Prostate gland (tissue), 2 donors: ENCODE data around the gene TXNL4A.

ENCODE experiments used
- POLR2A ChIP-seq: fragments of 450-650 bp; IDR thresholded peaks from one replicate; pipeline ENCODE4 v1.6.1; 2016; ENCODE audit warnings: antibody characterized with exemption, mild to moderate bottlenecking
- POLR2AphosphoS5 ChIP-seq: sonication (generic); formaldehyde crosslinking; IDR thresholded peaks from one replicate; pipeline ENCODE4 v1.6.1; 2017; ENCODE audit warnings: antibody characterized with exemption
- TF ChIP-seq, protein P1 (sequence below), 4 experiments: fragments of 200-600 bp in 2 of 4; fragments of 450-650 bp in 2 of 4; sonication (generic) in 2 of 4; IDR thresholded peaks; 1 replicate in 3 of 4; 2 replicates in 1 of 4; pipeline ENCODE4 v1.5.1; 2016 to 2019; ENCODE audit warnings: antibody characterized with exemption in 4 of 4, mild to moderate bottlenecking in 2 of 4, moderate library complexity in 2 of 4

DNA sequence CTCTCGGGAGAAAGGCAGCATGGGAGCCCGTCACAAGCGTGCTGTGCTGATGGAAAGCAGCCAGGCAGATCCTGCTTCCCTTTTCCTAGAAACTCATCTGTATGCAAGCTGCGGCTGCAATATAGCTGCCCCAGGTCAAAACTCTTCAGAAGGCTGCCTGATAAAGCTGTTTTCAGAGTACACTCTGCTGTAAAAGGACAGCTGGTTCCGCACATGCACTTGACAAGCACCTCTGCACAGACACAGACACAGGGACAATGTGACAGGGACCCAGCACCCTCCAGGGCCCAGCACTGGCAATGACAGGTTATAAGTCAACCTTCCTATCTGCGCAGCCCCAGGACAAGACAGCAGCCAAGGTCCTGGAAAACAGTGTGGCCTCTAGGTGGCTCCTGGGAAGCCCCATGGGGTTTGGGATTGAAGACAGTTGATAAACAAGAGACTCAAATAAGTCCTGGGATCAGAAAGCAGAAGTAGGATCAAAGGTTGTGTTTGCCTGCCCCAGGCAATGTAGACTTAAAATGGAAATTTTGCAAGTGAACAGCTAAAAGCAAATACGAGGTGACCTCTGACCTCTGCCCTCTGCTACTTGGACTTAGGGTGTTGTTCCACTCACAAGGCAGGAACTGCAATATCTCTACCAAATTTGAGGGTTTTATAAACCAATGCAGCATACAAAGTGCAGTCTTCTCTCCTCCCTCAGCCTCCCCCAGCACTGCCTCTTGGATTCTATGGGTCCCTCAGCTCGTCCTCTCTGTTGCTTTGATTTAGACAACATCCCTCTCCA, 53.9 kb downstream of the TXNL4A start:
- TF ChIP-seq, protein P1, sequence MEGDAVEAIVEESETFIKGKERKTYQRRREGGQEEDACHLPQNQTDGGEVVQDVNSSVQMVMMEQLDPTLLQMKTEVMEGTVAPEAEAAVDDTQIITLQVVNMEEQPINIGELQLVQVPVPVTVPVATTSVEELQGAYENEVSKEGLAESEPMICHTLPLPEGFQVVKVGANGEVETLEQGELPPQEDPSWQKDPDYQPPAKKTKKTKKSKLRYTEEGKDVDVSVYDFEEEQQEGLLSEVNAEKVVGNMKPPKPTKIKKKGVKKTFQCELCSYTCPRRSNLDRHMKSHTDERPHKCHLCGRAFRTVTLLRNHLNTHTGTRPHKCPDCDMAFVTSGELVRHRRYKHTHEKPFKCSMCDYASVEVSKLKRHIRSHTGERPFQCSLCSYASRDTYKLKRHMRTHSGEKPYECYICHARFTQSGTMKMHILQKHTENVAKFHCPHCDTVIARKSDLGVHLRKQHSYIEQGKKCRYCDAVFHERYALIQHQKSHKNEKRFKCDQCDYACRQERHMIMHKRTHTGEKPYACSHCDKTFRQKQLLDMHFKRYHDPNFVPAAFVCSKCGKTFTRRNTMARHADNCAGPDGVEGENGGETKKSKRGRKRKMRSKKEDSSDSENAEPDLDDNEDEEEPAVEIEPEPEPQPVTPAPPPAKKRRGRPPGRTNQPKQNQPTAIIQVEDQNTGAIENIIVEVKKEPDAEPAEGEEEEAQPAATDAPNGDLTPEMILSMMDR (IDR thresholded peaks at IDR 0.05), result no peak
- TF ChIP-seq POLR2AphosphoS5 (no peak), POLR2A (no peak)
